HEK293T (cell line): ENCODE measurements around the gene EPHA10.

ENCODE experiments used
- CTCF ChIA-PET: fragments of 350-600 bp; formaldehyde crosslinking; extraction: SDS; loops from one replicate; lab custom pipeline; 2021; ENCODE audit warnings: antibody characterized with exemption, inconsistent platforms; lab: Yijun Ruan, JAX
- POLR2A ChIA-PET: fragments of 350-600 bp; formaldehyde crosslinking; extraction: SDS; loops from one replicate; lab custom pipeline; 2020; ENCODE audit warnings: antibody characterized with exemption, inconsistent platforms; lab: Yijun Ruan, JAX
- DNase-seq: peaks from one replicate; pipeline ENCODE4 v3.0.0; 2012; ENCODE audit warnings: mixed read lengths; ENCODE audit errors: extremely low spot score
- ARNT ChIP-seq: fragments of 450-650 bp; IDR thresholded peaks from 2 replicates; pipeline ENCODE4 v1.6.1; 2017; ENCODE audit warnings: mild to moderate bottlenecking
- BHLHE40 ChIP-seq: fragments of 450-650 bp; IDR thresholded peaks from 2 replicates; pipeline ENCODE4 v1.6.1; 2016; ENCODE audit warnings: mild to moderate bottlenecking, moderate library complexity, borderline replicate concordance
- CTBP1 ChIP-seq: fragments of 450-650 bp; IDR thresholded peaks from 2 replicates; pipeline ENCODE4 v1.6.1; 2016; ENCODE audit warnings: borderline replicate concordance
- ELF4 ChIP-seq: fragments of 450-650 bp; IDR thresholded peaks from 2 replicates; pipeline ENCODE4 v1.6.1; 2017; ENCODE audit warnings: antibody characterized with exemption
- FOXA1 ChIP-seq: fragments of 450-650 bp; IDR thresholded peaks from 2 replicates; pipeline ENCODE4 v1.6.1; 2016; ENCODE audit warnings: mild to moderate bottlenecking
- FOXK2 ChIP-seq: fragments of 450-650 bp; IDR thresholded peaks from 2 replicates; pipeline ENCODE4 v1.6.1; 2016; ENCODE audit warnings: mild to moderate bottlenecking
- FOXM1 ChIP-seq: fragments of 450-650 bp; IDR thresholded peaks from 2 replicates; pipeline ENCODE4 v1.6.1; 2017; ENCODE audit warnings: mild to moderate bottlenecking, borderline replicate concordance
- HDGF ChIP-seq: fragments of 450-650 bp; IDR thresholded peaks from 2 replicates; pipeline ENCODE4 v1.6.1; 2017; ENCODE audit warnings: antibody characterized with exemption, borderline replicate concordance
- L3MBTL2 ChIP-seq: fragments of 450-650 bp; conservative IDR thresholded peaks from 2 replicates; pipeline ENCODE4 v1.6.1; 2016; ENCODE audit warnings: mild to moderate bottlenecking
- LEF1 ChIP-seq: fragments of 450-650 bp; IDR thresholded peaks from 2 replicates; pipeline ENCODE4 v1.6.1; 2017; ENCODE audit warnings: mild to moderate bottlenecking, borderline replicate concordance
- NFRKB ChIP-seq: fragments of 450-650 bp; IDR thresholded peaks from 2 replicates; pipeline ENCODE4 v1.6.1; 2016; ENCODE audit warnings: mild to moderate bottlenecking, moderate library complexity
- SP1 ChIP-seq: fragments of 450-650 bp; IDR thresholded peaks from 2 replicates; pipeline ENCODE4 v1.6.1; 2017
- SUZ12 ChIP-seq: fragments of 450-650 bp; IDR thresholded peaks from 2 replicates; pipeline ENCODE4 v1.6.1; 2016; ENCODE audit warnings: mild to moderate bottlenecking
- TARDBP ChIP-seq: fragments of 450-650 bp; IDR thresholded peaks from 2 replicates; pipeline ENCODE4 v1.6.1; 2016
- ZNF384 ChIP-seq: fragments of 450-650 bp; IDR thresholded peaks from 2 replicates; pipeline ENCODE4 v1.6.1; 2016
- TF ChIP-seq, protein P1 (sequence below): fragments of 450-650 bp; IDR thresholded peaks from 2 replicates; pipeline ENCODE4 v1.6.1; 2016

EPHA10 gene

DNA sequence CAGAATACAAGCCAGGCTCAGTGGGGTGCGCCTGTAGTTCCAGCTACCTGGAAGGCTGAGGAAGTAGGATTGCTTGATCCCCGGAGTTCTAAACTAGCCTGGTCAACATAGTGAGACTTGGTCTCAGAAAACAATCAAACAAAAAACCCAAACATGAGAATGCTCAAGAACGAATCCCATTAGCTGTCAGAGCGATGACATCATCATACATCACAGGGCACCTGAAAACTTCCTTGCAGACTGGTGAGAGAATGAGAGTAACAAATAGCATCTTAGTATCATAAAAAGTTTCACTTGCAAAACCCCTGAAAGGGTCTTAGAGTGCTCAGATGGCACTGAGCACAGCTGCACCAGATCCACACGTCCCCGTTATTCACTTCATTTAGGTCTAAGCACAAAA is 93.7 kb downstream of the EPHA10 start:
- ChIA-PET POLR2A (interaction anchor here (1.7 kb wide), 1 partner anchor 19 kb away, joined by 5 read pairs; a partner anchor contains a TSS), CTCF (no interaction called here)
- no peak for TF ChIP-seq FOXA1
- no peak for DNase-seq

DNA sequence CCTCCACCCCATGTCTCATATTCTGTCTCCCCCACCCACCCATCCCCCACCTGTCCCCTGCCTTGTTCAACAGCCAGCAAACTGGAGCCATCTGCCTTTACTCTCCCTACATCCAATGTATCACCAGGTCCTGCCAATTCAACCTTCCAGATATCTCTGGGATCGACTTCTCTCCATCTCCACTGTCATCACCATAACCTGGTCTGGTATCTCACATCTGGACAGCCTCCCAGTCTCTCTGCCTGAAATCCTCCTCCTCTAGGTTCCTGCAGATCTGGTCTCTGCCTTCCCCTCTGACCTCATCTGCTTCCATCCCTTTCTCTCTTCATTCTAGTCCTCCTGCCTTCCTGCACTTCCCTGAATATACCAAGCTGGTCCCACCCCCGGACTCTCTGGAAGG is 94.8 kb downstream of the EPHA10 start:
- ChIA-PET CTCF (no interaction called here), POLR2A (no interaction called here)
- no peak for DNase-seq
- TF ChIP-seq CTBP1 (no peak), ELF4 (no peak), FOXA1 (no peak), FOXM1 (no peak), ZNF384 (no peak), SUZ12 (no peak), TARDBP (no peak), LEF1 (no peak), HDGF (no peak), FOXK2 (no peak), ARNT (no peak), NFRKB (no peak), BHLHE40 (no peak), SP1 (no peak), L3MBTL2 (no peak)
- TF ChIP-seq, protein P1, sequence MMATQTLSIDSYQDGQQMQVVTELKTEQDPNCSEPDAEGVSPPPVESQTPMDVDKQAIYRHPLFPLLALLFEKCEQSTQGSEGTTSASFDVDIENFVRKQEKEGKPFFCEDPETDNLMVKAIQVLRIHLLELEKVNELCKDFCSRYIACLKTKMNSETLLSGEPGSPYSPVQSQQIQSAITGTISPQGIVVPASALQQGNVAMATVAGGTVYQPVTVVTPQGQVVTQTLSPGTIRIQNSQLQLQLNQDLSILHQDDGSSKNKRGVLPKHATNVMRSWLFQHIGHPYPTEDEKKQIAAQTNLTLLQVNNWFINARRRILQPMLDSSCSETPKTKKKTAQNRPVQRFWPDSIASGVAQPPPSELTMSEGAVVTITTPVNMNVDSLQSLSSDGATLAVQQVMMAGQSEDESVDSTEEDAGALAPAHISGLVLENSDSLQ, result no peak

DNA sequence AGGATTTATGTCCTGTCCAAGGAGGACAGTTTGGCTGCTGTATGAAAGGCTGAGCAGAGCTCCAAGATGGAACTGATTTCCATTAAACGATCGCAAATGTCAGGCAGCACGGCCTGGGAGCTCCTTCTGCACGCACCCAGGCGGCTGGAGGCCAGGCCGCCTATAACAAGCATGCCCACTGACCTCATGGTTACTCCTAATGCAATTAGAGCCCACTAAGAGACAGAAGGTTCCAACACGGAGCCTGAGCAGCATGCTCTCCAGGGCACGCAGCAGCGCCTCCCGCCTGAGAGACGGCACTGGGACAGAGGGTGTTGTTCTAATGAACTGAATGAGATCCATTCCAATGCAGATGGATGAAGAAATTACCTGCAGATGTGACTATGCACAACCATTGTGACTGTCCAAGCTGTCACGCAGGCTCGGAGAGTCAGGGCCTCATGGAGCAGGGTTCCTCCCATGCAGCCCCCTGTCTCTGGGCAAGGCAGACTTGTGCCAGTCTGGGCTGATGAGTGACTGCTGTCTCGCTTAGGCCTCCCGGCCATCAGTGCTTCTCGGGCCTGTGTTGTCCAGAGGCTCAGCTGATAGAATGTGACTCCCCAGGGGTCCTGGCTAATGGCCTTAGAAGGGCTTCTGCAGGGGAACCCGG is 97.8 kb downstream of the EPHA10 start:
- ChIA-PET CTCF (interaction anchor here (1.8 kb wide), 1 partner anchor 64 kb away, joined by 5 read pairs; no protein-coding TSS in a partner anchor), POLR2A (interaction anchor here (1.6 kb wide), 1 partner anchor 22 kb away, joined by 4 read pairs; no protein-coding TSS in a partner anchor)
- DNase-seq, result no peak
- TF ChIP-seq HDGF (no peak), FOXM1 (no peak), ZNF384 (no peak), FOXA1 (no peak), L3MBTL2 (no peak), NFRKB (no peak), LEF1 (no peak), TARDBP (no peak), ARNT (no peak), SP1 (no peak), CTBP1 (no peak), FOXK2 (no peak), ELF4 (no peak)

DNA sequence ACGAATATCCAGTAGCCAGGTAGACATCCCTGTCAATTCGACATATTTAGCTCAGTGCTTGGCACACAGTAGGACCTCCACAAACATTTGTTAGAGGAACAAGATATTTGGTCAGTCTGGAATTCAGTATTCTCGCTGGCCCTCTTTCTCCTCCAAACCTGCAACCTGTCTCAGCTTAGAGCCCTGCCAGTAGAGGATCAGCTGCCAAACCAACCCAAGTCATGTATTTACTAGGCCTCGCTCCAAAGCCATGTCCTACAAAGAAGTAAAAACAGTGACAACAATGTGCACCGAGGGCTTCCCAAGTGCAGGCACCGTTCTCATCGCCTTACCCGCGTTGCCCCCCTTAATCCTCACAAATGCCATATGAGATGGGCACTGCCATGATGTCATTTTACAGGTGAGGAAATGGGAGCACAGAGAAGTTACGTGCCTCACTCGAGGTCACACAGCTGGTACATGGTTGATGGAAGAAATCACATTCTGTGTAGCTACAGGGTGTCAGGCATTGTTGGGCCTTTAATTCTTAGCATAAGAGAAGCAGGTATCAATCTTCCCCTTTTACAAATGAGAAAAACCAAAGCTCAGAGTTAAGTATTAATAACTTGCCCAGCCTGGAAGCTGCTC is 98.6 kb downstream of the EPHA10 start:
- DNase-seq, result no peak
- ChIA-PET POLR2A (interaction anchor here (1.6 kb wide), 1 partner anchor 23 kb away, joined by 4 read pairs; no protein-coding TSS in a partner anchor), CTCF (interaction anchor here (1.8 kb wide), 1 partner anchor 63 kb away, joined by 5 read pairs; no protein-coding TSS in a partner anchor)
- TF ChIP-seq TARDBP (no peak), SUZ12 (no peak), FOXM1 (no peak)
